ENCODE data around the gene GARNL3.

GARNL3 gene

DNA sequence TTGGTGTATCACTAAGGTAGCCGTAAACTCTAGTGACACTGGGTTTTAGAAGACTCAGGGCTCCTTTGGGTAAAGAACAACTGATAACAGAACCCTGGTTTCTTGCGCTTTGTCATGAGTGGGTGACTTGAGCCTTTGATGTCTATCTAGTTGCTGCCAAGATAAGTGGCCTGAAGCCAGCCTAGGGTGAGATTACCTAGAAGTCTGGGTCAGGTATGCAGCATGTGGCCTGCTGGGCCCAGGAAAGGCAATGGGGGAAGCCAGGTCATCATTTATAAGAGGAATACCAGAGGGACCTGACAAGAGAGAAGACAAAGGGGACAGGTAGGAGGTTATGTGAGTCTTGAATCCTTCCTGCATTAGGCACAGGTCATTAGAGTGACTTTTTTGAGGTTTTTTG is 23.2 kb upstream of the GARNL3 start:
- DNase-seq, result no peak

DNA sequence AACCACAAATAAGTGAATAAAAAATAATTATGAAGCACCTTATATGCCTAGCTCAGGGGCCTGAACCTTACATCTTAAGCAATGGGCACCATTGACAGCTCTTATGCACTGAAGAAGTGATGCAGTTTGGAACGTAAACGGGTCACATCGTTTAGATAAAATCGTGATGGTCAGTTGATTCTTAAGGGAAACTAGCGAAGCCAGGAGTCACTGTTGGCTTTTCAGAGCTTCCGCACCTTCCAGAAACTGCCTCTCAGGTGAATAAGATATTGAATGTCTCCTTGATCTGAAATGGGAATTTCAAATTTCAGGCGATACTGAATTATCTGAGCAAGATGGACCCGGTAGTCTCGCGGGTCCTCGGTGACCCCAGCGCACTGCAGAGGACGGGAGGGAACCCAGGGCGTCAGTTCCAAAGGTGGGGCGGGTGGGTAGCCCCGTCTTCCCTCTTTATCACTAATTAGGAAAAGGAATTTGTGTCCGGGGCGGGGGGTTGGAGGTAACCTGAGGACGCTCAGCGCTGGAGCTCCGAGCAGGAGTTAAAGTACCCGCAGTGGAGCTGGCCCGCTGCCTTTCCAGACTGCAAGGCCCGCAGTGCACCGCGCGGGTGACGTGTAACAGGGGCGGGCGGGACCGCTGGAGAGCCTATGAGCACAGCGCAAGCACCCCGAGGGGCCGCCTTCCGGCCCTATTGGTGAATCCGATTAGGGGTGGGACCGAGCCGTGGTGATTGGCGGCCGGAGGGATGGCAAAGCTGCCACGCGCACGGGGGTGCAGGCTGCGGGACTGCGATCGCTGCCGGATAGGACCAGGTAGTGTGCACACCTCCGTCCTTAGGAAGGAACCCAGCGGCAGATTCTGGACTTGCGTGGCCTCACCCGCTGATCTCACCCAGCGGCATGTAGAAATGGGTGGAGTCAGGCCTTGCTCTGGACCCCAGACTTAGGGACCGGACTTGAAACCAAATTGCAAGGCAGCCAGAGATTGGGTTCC is 19.7 kb upstream of the GARNL3 start:
- peak; percentile 95 for DNase-seq

DNA sequence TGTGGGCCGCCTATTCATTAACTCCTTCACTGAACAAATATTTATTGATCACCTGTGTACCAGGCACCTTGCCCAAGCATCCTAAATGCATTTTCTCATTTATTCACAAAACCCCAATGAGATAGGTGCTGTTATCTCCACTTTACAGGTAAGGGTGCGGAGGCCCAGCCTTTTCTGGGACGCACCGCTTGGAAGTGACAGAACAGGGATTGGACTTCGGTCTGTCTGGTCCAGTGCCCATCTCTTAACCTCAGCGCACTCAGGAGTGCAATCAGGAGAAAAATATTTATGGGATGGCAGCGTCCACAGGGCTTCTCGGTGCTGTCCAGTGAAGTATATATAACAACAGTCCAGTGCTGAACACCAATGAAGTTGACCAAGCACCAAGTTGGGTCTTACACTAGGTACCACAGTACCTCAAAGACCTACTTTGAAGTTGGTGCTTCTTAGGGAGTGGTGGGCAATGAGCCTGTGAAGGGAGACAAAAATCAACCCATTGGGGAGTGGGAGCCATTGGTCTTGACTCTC is 18.9 kb upstream of the GARNL3 start:
- DNase-seq, result no peak

DNA sequence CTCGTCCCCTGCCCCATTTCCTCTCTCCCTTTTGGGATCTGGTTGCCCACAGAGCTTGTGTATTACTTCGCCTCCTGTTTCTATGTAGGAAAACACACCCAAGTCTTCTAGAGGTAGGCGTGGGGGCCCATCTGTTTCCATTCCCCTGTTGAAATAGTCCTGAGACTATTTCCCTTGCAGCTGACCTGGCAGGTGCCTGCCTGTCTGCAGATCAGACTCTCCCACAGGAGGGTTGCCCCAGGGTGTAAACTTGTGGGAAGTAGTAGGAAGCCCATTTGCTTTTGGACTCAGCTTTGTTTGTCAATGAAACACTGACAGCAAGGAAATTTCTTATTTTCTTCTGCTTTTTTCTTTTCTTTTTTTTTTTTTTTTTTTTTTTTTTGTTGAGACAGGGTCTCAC is 16.3 kb upstream of the GARNL3 start:
- no peak for DNase-seq

DNA sequence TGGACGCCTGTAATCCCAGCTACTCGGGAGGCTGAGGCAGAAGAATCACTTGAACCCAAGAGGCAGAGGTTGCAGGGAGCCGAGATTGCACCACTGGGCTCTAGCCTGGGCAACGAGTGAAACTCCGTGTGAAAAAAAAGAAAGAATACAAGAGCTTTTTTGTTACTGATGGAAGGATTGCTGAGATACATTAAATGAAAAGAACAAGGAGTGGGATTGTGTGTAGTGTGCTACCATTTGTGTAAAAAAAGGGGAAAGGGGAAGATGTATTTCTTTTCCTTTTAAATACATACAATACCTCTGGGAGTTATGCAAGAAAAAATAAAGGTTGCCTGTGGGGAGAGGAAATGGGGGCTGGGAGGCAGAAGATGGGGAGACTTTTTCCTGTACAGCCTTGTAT is 14.7 kb upstream of the GARNL3 start:
- no peak for DNase-seq

DNA sequence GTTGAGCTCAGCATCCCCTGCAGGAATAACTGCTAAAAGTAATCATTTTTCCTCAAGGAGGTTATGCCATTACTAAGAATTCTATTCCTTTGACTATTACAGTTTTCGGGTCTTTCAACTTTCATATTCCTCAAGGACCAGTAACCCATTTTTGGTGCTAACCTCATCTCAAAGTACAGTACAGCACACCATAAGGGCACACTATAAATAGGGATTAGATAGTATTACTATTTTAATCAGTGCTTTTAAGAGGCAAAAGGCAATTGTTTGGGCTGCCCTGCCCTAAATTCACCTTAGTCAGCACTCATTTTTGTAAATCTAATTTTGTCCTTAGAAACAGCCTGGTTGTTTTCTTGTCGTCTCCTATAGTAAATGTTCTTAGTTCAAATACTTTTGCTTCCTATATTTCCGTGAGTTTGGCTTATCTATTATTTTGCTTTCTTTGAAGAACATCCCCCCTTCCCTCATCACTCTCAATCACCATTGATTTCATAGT is 13.6 kb upstream of the GARNL3 start:
- DNase-seq, result no peak

DNA sequence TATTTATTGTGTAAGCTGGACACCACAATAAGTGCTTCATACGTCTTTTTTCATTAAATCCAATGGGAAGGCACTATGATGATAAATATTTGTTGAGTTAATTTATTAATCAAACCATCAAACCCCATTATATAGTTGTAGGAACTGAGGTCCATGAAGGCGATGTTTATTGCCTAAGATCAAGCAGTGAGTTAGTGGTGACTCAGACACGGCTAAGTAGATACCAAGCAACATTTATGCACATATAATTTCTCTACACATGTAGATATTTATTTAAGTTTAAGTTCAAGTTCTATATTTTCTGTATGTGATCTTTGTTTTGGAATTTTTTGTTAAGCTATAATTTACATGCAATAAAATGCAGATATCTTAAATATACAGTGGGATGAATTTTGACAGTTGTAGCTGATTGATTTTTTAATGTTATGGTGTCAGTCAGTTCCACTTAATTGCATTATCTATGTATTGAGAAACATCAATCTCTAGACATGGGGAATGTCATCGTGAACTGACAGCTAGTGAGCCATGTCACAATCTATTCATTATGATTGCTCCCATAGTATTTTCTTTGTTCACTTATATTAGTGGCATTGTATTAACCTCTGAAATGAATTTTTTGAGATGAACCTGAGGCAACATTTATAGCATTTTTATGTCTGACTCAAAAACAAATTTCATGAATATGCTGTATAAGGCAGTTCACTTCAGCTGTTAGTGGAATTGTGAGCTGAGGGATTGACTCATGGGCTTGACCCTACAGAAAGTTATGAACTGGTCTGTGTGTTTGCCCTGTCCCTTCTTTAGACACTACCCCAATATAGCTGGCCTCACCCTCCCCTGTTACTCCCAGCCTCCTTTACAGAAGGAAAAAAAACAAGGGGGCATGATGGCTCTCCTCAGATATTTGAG is 11.9 kb upstream of the GARNL3 start:
- DNase-seq, result no peak

DNA sequence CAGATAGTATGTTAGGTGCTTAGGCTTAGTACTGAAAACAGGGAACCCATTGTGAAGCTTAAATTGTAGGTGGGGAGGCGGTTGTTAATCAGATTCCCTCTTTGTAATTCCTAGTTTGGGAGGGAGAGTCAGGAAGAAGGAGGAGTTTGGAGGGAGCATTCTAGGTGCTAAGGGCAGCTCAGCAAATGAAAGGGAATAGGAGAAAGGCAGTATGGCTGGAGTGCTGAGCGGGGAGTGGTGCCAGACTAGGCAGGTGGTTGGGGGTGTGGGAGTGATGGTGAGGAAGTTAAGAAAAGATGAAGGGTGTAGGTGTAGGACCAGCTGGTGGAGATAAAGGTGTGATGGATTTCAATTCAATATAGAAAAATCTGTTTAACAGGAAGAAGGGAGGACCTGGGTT is 11.1 kb upstream of the GARNL3 start:
- DNase-seq, result no peak

DNA sequence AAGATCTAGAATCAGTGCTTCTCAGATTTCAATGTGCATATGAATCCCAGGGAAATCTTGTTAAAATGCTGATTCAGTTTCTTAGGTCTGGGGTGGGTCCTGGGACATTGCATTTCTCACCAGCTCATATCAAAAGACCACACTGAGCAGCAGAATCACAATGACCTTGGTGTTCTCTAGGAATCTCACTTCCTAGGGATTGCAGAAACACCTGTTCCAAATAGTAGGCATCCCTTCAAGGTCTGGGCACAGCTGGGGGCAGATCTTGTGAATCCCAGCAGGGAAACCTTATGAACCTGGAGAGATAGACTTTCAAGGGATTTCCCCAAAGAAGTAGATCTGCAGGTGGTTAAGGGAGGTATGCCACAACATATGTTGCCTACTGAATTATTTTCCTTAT is 8.9 kb upstream of the GARNL3 start:
- no peak for DNase-seq

DNA sequence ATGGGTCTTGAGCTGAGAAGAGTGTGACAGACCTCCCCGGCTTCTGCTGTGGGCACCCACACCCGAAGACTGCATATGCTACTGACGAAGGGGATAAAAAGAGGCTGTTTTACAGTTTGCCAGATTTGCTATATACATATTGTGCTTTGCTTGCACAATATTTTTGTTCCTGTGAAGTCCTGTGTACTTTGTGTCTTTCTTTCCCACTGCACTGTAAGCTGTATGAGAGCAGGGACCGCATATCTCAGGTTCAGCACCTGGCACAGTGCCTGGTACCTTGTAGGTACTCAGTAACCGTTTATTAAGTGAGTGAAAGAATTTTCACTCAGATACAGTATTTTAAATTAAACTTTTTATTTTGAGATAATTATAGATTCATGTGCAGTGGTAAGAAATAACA is 8.2 kb upstream of the GARNL3 start:
- no peak for DNase-seq

DNA sequence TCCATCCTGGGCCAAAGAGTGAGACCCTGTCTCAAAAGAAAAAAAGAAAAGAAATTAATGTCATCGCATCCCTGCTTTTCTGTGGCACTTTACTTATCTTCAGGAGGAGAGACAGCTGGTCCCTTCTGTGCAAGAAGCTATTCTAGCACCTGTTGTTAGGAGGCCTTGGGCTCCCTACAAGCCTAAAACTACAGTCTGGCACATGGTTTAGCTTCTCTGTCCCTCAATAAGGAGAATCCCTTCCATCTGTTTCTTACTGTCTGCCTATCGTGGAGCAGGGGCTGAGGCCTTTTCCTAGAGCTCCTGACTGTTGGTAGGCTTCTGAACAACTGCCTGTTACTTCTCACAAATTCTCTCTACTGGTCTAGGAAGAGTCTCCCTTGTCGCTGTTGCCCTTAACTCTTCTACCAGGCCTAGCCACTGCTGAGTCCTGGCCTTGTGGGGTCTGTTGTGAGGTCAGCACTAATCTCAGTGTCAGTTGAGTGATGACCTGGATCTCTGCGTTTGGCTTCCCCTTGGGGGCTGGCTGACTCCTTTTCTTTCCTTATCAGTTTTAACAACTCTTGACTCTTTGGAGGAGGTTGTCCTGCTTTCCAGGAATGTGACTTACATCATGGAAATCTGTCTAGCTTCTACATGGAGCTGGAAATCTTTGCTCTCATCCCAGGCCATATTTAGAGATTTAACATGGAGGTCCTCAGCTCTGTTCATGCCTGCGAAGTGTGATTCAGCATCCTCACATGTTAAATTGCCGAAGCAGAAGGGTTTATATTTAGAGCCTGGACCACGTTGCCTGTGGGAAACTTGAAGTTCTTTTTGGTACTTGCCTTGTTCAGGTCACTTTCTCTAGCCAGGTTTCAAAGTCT is 5.7 kb upstream of the GARNL3 start:
- no peak for DNase-seq

DNA sequence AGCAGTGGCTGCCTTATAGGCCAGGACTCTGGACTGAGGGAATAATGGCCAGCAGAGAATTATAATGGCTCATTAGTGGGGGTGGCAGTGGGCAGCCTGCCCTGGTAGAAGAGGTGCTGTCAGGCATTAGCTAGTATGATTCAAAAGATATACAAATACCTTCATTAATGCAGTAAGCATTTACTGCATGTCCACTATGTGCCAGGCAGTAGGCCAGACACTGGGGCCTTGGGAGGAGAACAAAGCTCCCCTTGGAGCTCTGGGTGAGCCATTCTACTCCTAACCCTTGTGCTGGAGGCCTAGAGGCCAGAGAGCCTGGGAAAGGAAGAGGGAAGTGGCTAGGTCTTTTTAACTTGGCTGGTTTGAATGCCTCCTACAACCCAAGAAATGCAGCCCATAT is 2.0 kb upstream of the GARNL3 start:
- no peak for DNase-seq

DNA sequence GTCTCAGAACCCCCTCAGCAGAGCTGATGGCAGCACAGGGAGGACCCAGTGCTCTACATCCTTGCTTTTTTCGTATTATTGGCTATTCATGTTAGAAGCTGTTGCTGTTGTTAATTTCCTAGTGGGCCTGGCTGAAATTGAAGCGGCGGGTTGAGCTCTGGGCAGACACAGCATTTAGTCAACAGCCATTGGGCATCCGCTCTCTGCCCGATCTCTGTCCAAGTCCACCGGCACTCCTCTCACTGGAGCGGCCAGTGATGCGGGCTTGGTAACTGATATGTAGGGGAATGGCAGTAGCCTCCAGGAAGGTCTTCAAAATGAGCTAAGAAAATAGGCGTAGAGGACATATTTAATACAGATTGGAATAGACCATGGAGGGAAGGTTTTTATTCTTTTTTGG is 1.3 kb upstream of the GARNL3 start:
- no peak for DNase-seq

DNA sequence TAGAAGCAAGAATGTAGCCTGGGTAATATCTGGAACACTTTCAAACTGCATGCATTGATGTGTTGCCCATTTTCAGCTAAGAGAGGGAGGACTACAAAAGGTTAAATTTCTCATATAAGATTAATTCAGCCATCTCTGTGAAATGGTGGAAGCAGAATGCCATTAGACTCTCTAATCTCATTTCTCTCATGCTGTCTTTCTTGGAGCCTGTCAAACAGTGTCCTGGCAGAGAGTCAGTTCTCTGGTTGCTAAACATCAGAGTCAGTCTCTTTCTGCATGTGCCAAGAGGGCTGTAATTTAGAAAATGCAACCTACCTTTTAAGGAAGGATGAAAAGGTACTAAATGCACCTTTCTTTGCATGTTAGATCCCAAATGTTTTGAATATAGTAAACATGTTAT is 910 bp upstream of the GARNL3 start:
- no peak for DNase-seq

DNA sequence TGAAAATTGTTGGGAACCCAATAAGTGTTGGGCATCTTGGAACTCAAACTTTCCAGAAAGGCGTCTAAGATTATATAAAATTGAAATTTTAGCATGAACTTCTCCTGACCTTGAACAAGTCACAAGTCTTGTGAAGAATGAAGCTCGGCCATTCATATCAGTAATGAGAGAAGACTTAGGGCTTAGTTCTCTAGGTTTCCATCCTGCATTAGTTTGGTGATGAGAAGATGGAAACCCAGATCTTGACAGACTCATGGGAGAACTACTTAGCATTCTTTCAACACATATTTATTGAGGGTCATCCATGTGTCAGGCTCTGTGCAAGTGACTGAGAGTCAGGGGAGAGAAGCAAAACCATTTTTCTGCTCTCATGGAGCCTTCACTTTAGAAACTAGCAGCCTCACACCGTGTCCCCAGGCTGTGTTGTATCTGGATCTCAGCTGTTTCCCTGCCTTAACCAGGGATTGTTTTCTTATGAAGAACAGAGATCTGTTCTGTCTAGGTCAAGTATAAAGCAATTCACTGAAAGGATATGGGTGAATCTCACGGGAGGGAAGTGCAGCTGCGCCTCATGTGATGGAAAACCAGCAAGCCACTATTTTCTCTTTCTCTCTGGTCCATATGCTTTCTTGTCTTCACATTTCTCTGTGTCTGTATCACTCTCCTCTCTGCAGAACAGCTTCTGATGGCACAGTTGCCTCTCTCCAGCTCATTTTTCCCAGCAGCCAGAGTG is 3.4 kb downstream of the GARNL3 start:
- DNase-seq, result no peak

DNA sequence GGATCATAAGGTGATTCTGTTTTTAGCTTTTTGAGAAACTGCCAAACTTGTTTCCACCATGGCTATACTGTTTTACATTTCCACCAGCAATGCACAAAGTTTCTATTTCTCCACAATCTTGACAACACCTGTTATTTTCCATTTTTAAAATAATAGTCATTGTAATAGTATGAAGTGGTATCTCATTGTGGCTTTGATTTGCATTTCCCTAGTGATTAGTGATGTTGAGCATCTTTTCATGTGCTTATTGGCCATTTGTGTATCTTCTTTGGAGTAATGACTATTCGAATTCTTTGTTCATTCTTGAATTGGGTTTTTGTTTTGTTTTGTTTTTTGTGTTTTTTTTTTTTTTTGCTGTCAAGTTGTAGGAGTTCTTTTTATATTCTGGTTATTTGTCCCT is 4.9 kb downstream of the GARNL3 start:
- DNase-seq, result no peak

DNA sequence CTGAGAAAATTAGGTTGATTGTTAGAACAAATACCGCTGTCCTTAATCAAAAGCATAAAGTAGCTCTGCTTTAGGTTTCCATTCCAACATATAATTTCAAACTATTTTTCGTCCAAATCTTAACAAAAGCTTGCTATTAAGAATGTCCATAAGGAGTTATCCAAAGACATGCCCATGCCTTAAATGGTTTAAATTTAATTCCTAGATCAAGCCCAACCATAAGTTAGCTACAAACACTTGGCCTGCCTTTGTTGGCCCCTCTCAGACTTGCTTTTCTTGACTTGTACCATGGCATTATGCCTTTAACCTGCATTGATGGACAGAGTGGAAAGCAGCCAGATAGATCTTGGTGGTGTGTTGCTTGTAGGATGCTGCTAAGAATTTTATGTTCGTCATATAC is 8.8 kb downstream of the GARNL3 start:
- no peak for DNase-seq

DNA sequence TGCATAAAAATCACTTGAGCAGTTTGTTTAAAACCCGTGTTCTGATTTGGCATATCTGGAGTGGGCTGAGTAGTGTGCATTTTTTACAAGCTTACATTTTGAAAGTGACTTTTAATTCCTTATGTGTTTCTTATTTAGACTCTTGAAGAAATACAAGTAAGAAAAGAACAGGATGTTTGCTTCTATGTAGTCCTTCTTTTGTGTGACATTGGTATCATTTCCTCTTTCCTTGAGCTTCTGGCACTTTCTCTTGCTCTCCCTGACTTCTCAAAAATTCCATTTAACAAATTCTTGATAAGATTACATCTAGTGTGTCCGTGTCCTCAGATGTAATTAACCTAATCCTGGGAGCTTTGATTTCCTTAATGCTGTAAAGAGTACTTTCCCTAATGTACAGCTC is 12.5 kb downstream of the GARNL3 start:
- no peak for DNase-seq

DNA sequence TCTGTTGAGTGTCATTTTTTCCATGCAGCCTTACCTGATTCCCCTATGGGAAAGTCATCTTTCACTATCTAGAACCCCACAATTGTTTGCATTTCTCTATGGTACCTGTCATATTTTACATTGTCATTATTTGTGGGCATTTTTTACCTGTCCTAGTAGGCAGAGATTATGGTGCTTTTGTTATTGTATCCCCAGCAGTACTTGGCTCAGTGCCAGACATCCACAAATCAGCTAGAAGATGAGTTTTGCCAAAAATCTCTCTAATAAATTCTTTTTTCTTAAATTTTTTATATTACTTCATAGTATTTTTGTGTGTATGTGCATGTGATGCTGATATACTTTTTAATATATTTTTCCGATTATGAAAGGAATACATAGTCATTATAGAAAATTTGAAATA is 13.2 kb downstream of the GARNL3 start:
- DNase-seq, result no peak

DNA sequence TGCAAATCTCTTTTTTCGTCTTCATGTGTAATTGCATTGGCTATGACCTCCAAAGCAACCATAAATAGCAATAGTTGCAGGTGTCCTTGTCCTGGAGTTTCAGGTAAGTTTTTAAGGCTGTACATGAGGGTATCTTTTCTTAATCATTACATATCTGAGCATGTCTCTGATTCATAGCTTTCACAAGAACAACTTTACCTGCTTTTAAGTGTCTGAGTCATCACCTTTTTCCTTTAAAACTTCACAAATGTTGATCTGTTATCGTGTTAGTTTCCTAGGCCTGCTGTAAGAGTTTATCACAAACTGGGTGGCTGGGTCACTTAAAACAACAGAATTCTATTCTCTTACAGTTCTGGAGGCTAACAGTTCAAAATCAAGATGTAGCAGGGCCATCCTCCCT is 13.8 kb downstream of the GARNL3 start:
- DNase-seq, result no peak

DNA sequence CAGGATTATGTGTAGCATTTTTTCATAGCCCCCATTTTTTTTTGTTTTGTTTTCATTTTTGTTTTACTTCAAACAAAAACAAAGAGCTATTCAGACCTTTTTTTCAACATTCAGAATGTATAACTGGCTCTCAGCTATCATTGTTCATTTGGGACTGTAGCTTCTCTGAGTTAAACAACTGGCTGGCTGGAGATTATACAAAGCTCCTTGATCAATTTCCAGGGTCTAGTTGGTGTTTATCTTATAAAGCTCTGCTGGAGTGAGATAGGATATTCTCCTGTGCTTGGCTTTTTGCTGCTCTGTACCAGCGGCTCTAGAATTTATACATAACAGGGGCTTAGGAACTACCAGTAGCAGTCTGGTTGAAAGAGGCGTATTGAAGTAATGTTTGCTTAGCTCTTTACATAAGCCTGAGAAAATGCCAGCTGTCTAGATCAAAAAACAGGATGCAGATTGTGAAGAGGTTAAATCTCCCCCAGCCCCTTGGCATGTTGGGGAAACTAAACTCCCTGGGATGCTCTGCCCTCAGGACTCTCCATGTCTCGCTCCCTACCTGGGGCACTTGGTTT is 15.2 kb downstream of the GARNL3 start:
- no peak for DNase-seq
